Activated T-cell treated with anti-CD3 and anti-CD28 coated beads, Interleukin-2, amount 50 U/mL, for 24 hours (primary cell): ENCODE data around the gene OR2T3.
"Not testable (repeated sequence)": the region's sequence is repeated elsewhere in the genome, so short reads cannot be mapped to it uniquely, and the experiment has no call there.

ENCODE experiments used
- DNase-seq: peaks from one replicate; pipeline ENCODE4 v3.0.0-alpha.2; 2020
- H3K27ac Mint-ChIP-seq: 2 replicates; pipeline ENCODE4 v1.8.0; 2020; ENCODE audit warnings: mild to moderate bottlenecking, mixed read lengths
- H3K27me3 Mint-ChIP-seq: 2 replicates; pipeline ENCODE4 v1.8.0; 2020; ENCODE audit warnings: mixed read lengths
- H3K36me3 Mint-ChIP-seq: 2 replicates; pipeline ENCODE4 v1.8.0; 2020; ENCODE audit warnings: low read depth, mixed read lengths
- H3K4me1 Mint-ChIP-seq: 2 replicates; pipeline ENCODE4 v1.8.0; 2020; ENCODE audit warnings: low read depth, mixed read lengths
- H3K4me3 Mint-ChIP-seq: 2 replicates; pipeline ENCODE4 v1.8.0; 2020; ENCODE audit warnings: mild to moderate bottlenecking, moderate library complexity, mixed read lengths
- H3K9me3 Mint-ChIP-seq: 2 replicates; pipeline ENCODE4 v1.8.0; 2020; ENCODE audit warnings: mixed read lengths

The OR2T3 gene

DNA sequence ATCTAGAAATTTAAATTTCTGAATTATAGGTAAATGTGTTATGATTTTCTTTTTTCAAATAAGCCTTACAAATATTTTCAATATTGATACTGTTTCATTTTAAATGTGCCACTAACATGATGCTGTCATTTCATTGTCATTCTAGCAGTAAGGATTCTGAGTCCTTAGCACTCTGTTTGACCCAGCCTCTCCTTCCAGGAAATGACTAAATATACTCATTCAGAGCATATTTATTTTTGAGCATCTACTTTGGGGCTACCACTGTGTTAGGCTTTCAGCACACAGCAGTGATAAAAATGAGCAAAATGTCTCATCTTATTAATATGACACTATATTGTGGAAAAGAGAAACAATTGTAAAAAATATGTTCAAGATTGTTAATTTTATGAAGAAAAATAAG, 37.1 kb downstream of the OR2T3 start:
- not testable (repeated sequence) for H3K27ac Mint-ChIP-seq, H3K4me1 Mint-ChIP-seq, H3K27me3 Mint-ChIP-seq, H3K4me3 Mint-ChIP-seq, H3K36me3 Mint-ChIP-seq, DNase-seq, H3K9me3 Mint-ChIP-seq

- peaks cover 4% of the 10 kb centered on the region for H3K9me3 Mint-ChIP-seq
- no peak for DNase-seq
- peaks cover 8% of the 10 kb centered on the region for H3K27me3 Mint-ChIP-seq
- H3K4me1 Mint-ChIP-seq: no peaks in the 10 kb centered on the region
- no peak overlapping the region for H3K4me3 Mint-ChIP-seq
- no peak overlapping the region for H3K27ac Mint-ChIP-seq
- H3K36me3 Mint-ChIP-seq: no peaks in the 10 kb centered on the region
Measured at GRCh38 chr1:248521856-248522255, 48.7 kb downstream of the OR2T3 start.
